ENCODE measurements around the gene SRD5A1. TPM values are rescaled to one million over a fixed set of nuclear protein-coding genes. Genes with fewer than 3 reads are reported as not detected.

The SRD5A1 gene
- total RNA-seq, 4 donors from 2014 or later = 2.2 to 5.6 (median 3.4) TPM

DNA sequence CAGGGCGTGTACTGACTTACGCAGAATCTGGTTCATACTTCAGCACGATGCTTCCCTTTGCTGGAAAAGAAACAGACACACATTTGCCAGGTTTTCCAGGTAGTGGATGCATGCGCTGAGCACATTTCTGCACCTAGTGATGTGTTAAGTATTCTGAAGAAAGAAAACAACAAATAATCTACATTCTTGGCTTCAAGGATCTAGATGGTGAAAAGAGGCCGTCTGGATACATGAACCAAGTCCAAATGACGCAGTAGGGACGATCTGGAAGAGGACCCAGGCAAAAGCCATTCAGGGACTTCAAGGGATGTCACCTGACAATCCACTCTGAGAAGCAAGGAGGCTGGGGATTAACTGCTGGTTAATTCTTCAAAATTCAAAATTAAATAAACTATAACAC, 30.8 kb upstream of the SRD5A1 start:
- WGBS, 2 donors (ENCODE audit: low coverage in 1 of 2) = 83 to 90% methylated on average over 2 to 6 of the region's 7 CpGs
- H3K27me3 ChIP-seq = no peaks in the 10 kb centered on the region
- no peaks in the 10 kb centered on the region for H3K9me3 ChIP-seq
- no peak for ATAC-seq
- H3K36me3 ChIP-seq = peaks cover 0 to 100% of the 10 kb centered on the region in 2 donors
- no peak for TF ChIP-seq EP300 (IDR thresholded peaks at IDR 0.05)
- TF ChIP-seq, protein P1, sequence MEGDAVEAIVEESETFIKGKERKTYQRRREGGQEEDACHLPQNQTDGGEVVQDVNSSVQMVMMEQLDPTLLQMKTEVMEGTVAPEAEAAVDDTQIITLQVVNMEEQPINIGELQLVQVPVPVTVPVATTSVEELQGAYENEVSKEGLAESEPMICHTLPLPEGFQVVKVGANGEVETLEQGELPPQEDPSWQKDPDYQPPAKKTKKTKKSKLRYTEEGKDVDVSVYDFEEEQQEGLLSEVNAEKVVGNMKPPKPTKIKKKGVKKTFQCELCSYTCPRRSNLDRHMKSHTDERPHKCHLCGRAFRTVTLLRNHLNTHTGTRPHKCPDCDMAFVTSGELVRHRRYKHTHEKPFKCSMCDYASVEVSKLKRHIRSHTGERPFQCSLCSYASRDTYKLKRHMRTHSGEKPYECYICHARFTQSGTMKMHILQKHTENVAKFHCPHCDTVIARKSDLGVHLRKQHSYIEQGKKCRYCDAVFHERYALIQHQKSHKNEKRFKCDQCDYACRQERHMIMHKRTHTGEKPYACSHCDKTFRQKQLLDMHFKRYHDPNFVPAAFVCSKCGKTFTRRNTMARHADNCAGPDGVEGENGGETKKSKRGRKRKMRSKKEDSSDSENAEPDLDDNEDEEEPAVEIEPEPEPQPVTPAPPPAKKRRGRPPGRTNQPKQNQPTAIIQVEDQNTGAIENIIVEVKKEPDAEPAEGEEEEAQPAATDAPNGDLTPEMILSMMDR (IDR thresholded peaks at IDR 0.05) = no peak
- no peak for TF ChIP-seq POLR2AphosphoS5 (IDR thresholded peaks at IDR 0.05)
- TF ChIP-seq POLR2A (IDR thresholded peaks at IDR 0.05) = no peak
- H3K4me3 ChIP-seq = no peak overlapping the region
- peaks cover 0 to 13% (median 0%) of the 10 kb centered on the region in 3 donors for H3K4me1 ChIP-seq
- no peak overlapping the region for H3K27ac ChIP-seq

DNA sequence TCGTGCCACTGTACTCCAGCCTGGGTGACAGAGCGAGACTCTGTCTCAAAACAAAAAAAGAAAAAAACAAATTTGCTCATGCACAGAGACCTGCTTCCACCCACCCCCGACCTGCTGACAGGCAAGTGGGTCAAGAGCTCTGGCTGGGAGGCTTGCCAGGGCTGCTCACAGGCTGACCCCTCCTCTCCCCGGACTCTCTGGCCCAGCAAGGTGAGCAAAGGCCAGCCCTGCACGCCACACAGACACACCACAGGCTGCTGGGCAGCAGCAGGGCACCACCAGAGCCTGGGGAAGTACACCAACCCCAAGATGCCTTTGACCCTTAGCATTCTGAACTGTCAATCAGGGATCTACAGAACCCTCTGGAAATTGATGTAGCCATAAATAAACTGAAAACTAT, 29.6 kb upstream of the SRD5A1 start:
- no peak overlapping the region for H3K4me3 ChIP-seq
- 100% methylated on average over 1 of the region's 5 CpGs; no CpG with 5 or more reads in 1 of the 2 donors for WGBS, 2 donors (ENCODE audit: low coverage in 1 of 2)
- no peak for ATAC-seq
- TF ChIP-seq POLR2AphosphoS5 (IDR thresholded peaks at IDR 0.05) (no peak), POLR2A (IDR thresholded peaks at IDR 0.05) (no peak)
- no peaks in the 10 kb centered on the region for H3K27me3 ChIP-seq
- peaks cover 0 to 1% (median 0%) of the 10 kb centered on the region in 3 donors for H3K4me1 ChIP-seq
- H3K9me3 ChIP-seq = no peaks in the 10 kb centered on the region
- H3K27ac ChIP-seq = no peak overlapping the region
- H3K36me3 ChIP-seq = peaks cover 0 to 100% of the 10 kb centered on the region in 2 donors

DNA sequence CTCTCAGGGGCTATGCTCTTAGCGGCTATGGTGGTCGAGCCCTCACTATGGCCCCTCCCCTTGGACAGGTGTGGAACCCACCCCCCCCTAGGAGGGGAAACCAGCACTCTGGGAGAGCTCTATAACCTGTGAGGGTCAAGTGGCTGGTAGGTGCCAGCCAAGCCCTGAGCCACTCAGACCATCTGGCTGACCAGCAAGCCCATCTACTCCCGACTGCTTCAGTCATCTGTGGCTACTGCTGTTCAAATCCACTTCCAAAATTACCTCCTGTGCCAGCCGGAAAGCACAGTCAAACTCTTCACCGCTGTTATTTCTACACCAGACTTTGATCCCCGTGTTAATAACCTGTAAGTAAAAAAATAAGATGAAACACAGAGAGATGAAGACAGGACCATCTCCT, 28.9 kb upstream of the SRD5A1 start:
- peaks cover 0 to 100% of the 10 kb centered on the region in 2 donors for H3K36me3 ChIP-seq
- no peaks in the 10 kb centered on the region for H3K4me1 ChIP-seq
- no peak overlapping the region for H3K27ac ChIP-seq
- TF ChIP-seq EP300 (IDR thresholded peaks at IDR 0.05) (no peak), POLR2A (IDR thresholded peaks at IDR 0.05) (no peak), POLR2AphosphoS5 (IDR thresholded peaks at IDR 0.05) (no peak)
- TF ChIP-seq, protein P1 (IDR thresholded peaks at IDR 0.05) = no peak
- no peaks in the 10 kb centered on the region for H3K9me3 ChIP-seq
- WGBS, 2 donors (ENCODE audit: low coverage in 1 of 2) = 61 to 100% methylated on average over 2 of the region's 6 CpGs
- no peaks in the 10 kb centered on the region for H3K27me3 ChIP-seq
- no peak overlapping the region for H3K4me3 ChIP-seq
- ATAC-seq = no peak

DNA sequence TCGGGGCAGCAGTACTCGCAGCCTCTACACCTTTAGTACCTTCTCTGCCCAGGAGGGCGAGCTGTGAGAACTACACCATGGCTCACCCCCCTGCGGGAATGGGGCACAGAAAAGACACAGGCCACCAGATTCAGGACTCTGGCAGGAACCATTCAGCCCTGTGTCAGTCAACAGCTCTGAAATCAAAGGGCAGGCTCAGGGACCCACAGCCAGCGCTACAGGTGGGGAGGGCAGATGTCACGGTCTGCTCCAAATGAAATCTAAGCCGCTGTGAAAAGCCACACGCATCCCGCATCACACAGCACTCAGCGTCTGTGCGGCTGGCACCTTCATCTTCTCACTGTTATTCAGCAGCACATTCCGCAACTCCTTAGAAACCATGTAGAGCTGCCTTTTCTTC, 28.3 kb upstream of the SRD5A1 start:
- Histone ChIP-seq H3K9me3 (no peaks in the 10 kb centered on the region), H3K4me1 (no peaks in the 10 kb centered on the region), H3K27me3 (no peaks in the 10 kb centered on the region), H3K36me3 (peaks cover 0 to 100% of the 10 kb centered on the region in 2 donors), H3K4me3 (no peak overlapping the region), H3K27ac (no peak overlapping the region)
- TF ChIP-seq, protein P1 (IDR thresholded peaks at IDR 0.05) = no peak
- TF ChIP-seq POLR2AphosphoS5 (IDR thresholded peaks at IDR 0.05) (no peak), POLR2A (IDR thresholded peaks at IDR 0.05) (no peak), EP300 (IDR thresholded peaks at IDR 0.05) (no peak)
- WGBS, 2 donors (ENCODE audit: low coverage in 1 of 2) = 80 to 84% methylated on average over 1 to 5 of the region's 12 CpGs
- ATAC-seq = no peak

DNA sequence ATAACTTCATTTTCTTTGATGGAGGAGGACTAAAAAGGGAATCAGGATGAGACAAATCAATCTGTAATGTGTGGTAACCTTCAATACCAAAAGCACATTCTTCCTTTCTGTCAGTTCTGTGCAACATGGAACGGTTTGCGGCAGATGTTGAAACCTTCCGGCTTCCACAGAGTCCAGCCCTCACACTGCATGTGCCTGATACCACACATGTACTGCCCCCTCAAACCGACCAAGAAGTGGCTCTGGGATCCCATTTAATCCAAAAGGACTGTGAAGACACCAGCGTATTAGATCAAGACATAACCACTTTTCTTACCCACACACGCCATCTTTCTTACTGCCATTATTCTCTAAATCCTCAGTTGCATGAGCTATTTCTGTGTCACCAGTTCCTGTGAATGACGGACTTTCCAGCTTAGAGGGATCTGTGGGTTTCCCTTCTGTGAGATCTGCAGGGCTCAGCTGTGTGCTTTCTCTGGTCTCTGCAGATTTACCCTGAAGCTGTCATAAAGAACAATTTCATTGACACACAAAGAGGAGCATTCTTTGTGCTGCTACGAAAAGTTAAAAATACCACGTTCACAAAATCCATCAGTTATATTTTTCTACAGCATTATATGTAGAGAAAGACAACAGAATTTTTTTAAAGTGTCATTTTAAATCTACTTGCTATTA, 26.2 kb upstream of the SRD5A1 start:
- H3K36me3 ChIP-seq = peaks cover 0 to 100% of the 10 kb centered on the region in 2 donors
- no peaks in the 10 kb centered on the region for H3K27me3 ChIP-seq
- ATAC-seq = no peak
- 90% methylated on average over 7 to 9 of the region's 9 CpGs for WGBS, 2 donors (ENCODE audit: low coverage in 1 of 2)
- H3K9me3 ChIP-seq = no peaks in the 10 kb centered on the region
- no peaks in the 10 kb centered on the region for H3K4me1 ChIP-seq
- H3K4me3 ChIP-seq = no peak overlapping the region
- TF ChIP-seq EP300 (IDR thresholded peaks at IDR 0.05) = no peak
- TF ChIP-seq, protein P1 (IDR thresholded peaks at IDR 0.05) = no peak
- TF ChIP-seq POLR2A (IDR thresholded peaks at IDR 0.05) = no peak
- no peak for TF ChIP-seq POLR2AphosphoS5 (IDR thresholded peaks at IDR 0.05)
- H3K27ac ChIP-seq = no peak overlapping the region

All from gastroesophageal sphincter (tissue), 4 donors.